ENCODE measurements around the gene CEMIP.

DNA sequence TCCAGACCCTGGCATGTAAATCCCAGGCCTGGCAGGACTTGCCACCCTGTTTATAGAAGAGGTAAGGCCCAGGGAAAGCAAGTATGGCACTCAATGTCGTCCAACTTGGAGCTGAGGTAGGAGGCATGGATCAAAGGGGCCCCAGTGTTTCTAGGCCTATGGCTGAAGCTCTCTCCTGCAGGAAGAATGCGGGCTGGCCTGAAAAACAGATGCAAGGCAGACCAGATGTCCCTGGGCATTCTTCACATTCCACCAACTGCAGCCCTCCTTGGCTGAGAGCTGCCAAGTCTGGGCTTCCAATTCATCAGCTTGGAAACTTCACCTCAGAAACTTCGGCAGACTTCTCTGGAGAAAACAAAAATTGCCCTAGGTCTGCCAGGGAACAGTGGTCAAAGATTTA, 188.3 kb downstream of the CEMIP start:
- TF ChIP-seq POLR2A (IDR thresholded peaks at IDR 0.05; ENCODE audit: control extremely low read depth in 1 of 2, low read depth in 2 of 2, low read length in 2 of 2), result no peak
- TF ChIP-seq SP1 (IDR thresholded peaks at IDR 0.05; ENCODE audit: low read depth, low read length), result peak; percentile 72; the same call in 1 of the 2 replicates
